NOMO-1 treated with DMSO at 0.1 percent for 48 hours (cell line): ENCODE results near the gene CCDC78.

Experiments used
- DNase-seq: peaks from one replicate; lab custom pipeline; 2025; ENCODE audit not compliant: unreplicated experiment; lab: John Stamatoyannopoulos, UW

The CCDC78 gene

GRCh38 chr16:679814-680624, 46.2 kb downstream of the CCDC78 start, which contains the start of gene STUB1:
Gene STUB1 (plus strand): TSS chr16:680410. CDS start chr16:680526, 116 bp downstream.
- DNase-seq = peak; percentile 66

- DNase-seq = peak; percentile 49
Observed at GRCh38 chr16:678858-679813, 47.1 kb downstream of the CCDC78 start.

GRCh38 chr16:678209-678857, 47.9 kb downstream of the CCDC78 start:
- DNase-seq = no peak

GRCh38 chr16:677316-678190, 48.7 kb downstream of the CCDC78 start:
- DNase-seq = no peak

- DNase-seq = no peak
Observed at GRCh38 chr16:676913-677312, 49.3 kb downstream of the CCDC78 start.

GRCh38 chr16:676565-676902, 49.7 kb downstream of the CCDC78 start:
- DNase-seq = no peak

GRCh38 chr16:675884-676564, 50.2 kb downstream of the CCDC78 start:
- no peak for DNase-seq

- DNase-seq = no peak
Observed at GRCh38 chr16:674968-675883, 51.0 kb downstream of the CCDC78 start, which contains the start of gene RHBDL1. Gene RHBDL1 (plus strand): TSS chr16:675671. CDS start chr16:675791, 120 bp downstream.

GRCh38 chr16:674214-674881, 51.9 kb downstream of the CCDC78 start:
- no peak for DNase-seq

GRCh38 chr16:673399-673991, 52.7 kb downstream of the CCDC78 start:
- DNase-seq = no peak

- DNase-seq = no peak
Observed at GRCh38 chr16:672851-673250, 53.4 kb downstream of the CCDC78 start.
